Subcutaneous adipose tissue (tissue), 4 donors: ENCODE measurements around the gene IGFALS. TPM values are rescaled to one million over a fixed set of nuclear protein-coding genes. Genes with fewer than 3 reads are reported as not detected.

ENCODE experiments used
- CTCF ChIP-seq: fragments of 450-650 bp; IDR thresholded peaks from one replicate; pipeline ENCODE4 v1.5.1; 2016; ENCODE audit warnings: low read depth, mild to moderate bottlenecking, control low read depth, antibody characterized with exemption, moderate library complexity
- total RNA-seq, 4 donors: library from RNA; depleted of rRNA; stranded (reverse); fragments of >200 nt; gene quantifications; one replicate each; pipeline ENCODE4 v1.1.0, GENCODE V29; 2016

The IGFALS gene
- total RNA-seq, 4 donors from 2014 or later: 0.66 TPM; not detected in 3

- no peak for TF ChIP-seq CTCF
These were observed 1.3 kb downstream of the IGFALS start for GRCh38 chr16:1791943-1792812.

GRCh38 chr16:1791256-1791942 lies 2.1 kb downstream of the IGFALS start:
- no peak for TF ChIP-seq CTCF

- TF ChIP-seq CTCF: no peak
These were observed 2.8 kb downstream of the IGFALS start for GRCh38 chr16:1790611-1791255.

- TF ChIP-seq CTCF: no peak
These were observed 3.3 kb downstream of the IGFALS start for GRCh38 chr16:1790261-1790610.

GRCh38 chr16:1789643-1790045 lies 3.9 kb downstream of the IGFALS start:
- no peak for TF ChIP-seq CTCF

GRCh38 chr16:1788708-1789100 lies 4.8 kb downstream of the IGFALS start:
- TF ChIP-seq CTCF: no peak

- TF ChIP-seq CTCF: no peak
These were observed 5.3 kb downstream of the IGFALS start for GRCh38 chr16:1788095-1788707.
